ENCODE results near the gene KCNK7. TPM values are rescaled to one million over a fixed set of nuclear protein-coding genes. Genes with fewer than 3 reads are reported as not detected.

The KCNK7 gene
- total RNA-seq, 1 experiment from 2014 or later: 0.58 TPM

DNA sequence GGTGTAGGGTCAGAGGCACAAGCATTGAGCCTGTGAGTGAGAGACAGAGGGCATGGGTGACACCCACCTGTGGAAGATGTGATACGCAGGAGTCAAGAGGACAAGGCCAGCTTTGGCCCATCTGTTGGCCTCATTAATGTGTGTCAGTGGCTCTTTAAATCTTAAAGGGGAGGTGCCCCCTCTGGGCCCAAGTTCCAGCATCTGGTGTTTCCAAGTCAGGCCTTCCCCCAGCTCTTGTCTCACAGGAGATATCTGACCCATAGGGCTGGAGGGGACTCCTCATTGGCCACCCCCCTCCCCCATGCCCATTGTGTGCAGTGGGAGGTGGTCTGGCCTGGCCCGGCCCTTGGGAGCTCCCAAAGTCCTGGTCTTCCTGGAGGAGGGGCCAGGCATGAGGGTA is 8.9 kb downstream of the KCNK7 start:
- no peak for ATAC-seq
- H3K4me2 ChIP-seq (ENCODE audit: low read length): no peak overlapping the region
- no peaks in the 10 kb centered on the region for H4K20me1 ChIP-seq (ENCODE audit: low read length)
- intact Hi-C loops (cut with micrococcal nuclease): no loop called here
- H3K79me2 ChIP-seq (ENCODE audit: low read length): no peaks in the 10 kb centered on the region
- no peak overlapping the region for H3K9ac ChIP-seq (ENCODE audit: low read length)
- no peaks in the 10 kb centered on the region for H3F3A ChIP-seq (ENCODE audit: low read length, unreplicated experiment)
- no peaks in the 10 kb centered on the region for H3K27me3 ChIP-seq (ENCODE audit: low read length)
- no peak overlapping the region for H3K27ac ChIP-seq (ENCODE audit: low read length)
- H3K4me1 ChIP-seq (ENCODE audit: insufficient read depth, low read length): no peaks in the 10 kb centered on the region
- no peak overlapping the region for H3K4me3 ChIP-seq (ENCODE audit: low read length)
- no peak overlapping the region for H2AFZ ChIP-seq (ENCODE audit: low read length)
- H3K9me3 ChIP-seq (ENCODE audit: low read length): no peaks in the 10 kb centered on the region
- ChIA-PET POLR2A (ENCODE audit: unreplicated experiment) (no interaction called here), CTCF (no interaction called here)
- DNase-seq: no peak
- BruUV-seq (replicated peaks): no TSS peak
- H3K9me2 ChIP-seq (replicated peaks; ENCODE audit: low read length): no peaks in the 10 kb centered on the region
- H3K36me3 ChIP-seq (ENCODE audit: low read depth, low read length): peaks cover 7% of the 10 kb centered on the region
- TF ChIP-seq EZH2phosphoT487 (IDR thresholded peaks at IDR 0.05; ENCODE audit: borderline replicate concordance, low read length) (no peak), EZH2 (IDR thresholded peaks at IDR 0.05; ENCODE audit: low read length, unreplicated experiment) (no peak)
- TF ChIP-seq, protein P1, sequence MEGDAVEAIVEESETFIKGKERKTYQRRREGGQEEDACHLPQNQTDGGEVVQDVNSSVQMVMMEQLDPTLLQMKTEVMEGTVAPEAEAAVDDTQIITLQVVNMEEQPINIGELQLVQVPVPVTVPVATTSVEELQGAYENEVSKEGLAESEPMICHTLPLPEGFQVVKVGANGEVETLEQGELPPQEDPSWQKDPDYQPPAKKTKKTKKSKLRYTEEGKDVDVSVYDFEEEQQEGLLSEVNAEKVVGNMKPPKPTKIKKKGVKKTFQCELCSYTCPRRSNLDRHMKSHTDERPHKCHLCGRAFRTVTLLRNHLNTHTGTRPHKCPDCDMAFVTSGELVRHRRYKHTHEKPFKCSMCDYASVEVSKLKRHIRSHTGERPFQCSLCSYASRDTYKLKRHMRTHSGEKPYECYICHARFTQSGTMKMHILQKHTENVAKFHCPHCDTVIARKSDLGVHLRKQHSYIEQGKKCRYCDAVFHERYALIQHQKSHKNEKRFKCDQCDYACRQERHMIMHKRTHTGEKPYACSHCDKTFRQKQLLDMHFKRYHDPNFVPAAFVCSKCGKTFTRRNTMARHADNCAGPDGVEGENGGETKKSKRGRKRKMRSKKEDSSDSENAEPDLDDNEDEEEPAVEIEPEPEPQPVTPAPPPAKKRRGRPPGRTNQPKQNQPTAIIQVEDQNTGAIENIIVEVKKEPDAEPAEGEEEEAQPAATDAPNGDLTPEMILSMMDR (conservative IDR thresholded peaks at IDR 0.05; ENCODE audit: low read depth, low read length): no peak

GRCh38 chr11:65586247-65586630 is 9.4 kb downstream of the KCNK7 start:
- Histone ChIP-seq H4K20me1 (ENCODE audit: low read length) (no peaks in the 10 kb centered on the region), H2AFZ (ENCODE audit: low read length) (no peak overlapping the region), H3K36me3 (ENCODE audit: low read depth, low read length) (peaks cover 8% of the 10 kb centered on the region), H3K9me2 (replicated peaks; ENCODE audit: low read length) (no peaks in the 10 kb centered on the region), H3K4me3 (ENCODE audit: low read length) (no peak overlapping the region), H3K9me3 (ENCODE audit: low read length) (no peaks in the 10 kb centered on the region), H3F3A (ENCODE audit: low read length, unreplicated experiment) (no peaks in the 10 kb centered on the region), H3K27me3 (ENCODE audit: low read length) (no peaks in the 10 kb centered on the region), H3K4me1 (ENCODE audit: insufficient read depth, low read length) (no peaks in the 10 kb centered on the region), H3K27ac (ENCODE audit: low read length) (no peak overlapping the region), H3K4me2 (ENCODE audit: low read length) (no peak overlapping the region), H3K9ac (ENCODE audit: low read length) (no peak overlapping the region), H3K79me2 (ENCODE audit: low read length) (no peaks in the 10 kb centered on the region)
- no TSS peak for BruUV-seq (replicated peaks)
- ChIA-PET POLR2A (ENCODE audit: unreplicated experiment) (no interaction called here), CTCF (no interaction called here)
- DNase-seq: no peak
- intact Hi-C loops (cut with micrococcal nuclease): no loop called here
- no peak for TF ChIP-seq EZH2 (IDR thresholded peaks at IDR 0.05; ENCODE audit: low read length, unreplicated experiment)
- ATAC-seq: no peak

- CTCF ChIA-PET: no interaction called here
- Histone ChIP-seq H3K4me2 (ENCODE audit: low read length) (no peak overlapping the region), H3K27ac (ENCODE audit: low read length) (no peak overlapping the region), H3K4me3 (ENCODE audit: low read length) (no peak overlapping the region), H3K36me3 (ENCODE audit: low read depth, low read length) (peaks cover 8% of the 10 kb centered on the region), H2AFZ (ENCODE audit: low read length) (no peak overlapping the region), H3K4me1 (ENCODE audit: insufficient read depth, low read length) (no peaks in the 10 kb centered on the region), H4K20me1 (ENCODE audit: low read length) (no peaks in the 10 kb centered on the region), H3K9ac (ENCODE audit: low read length) (no peak overlapping the region), H3K79me2 (ENCODE audit: low read length) (no peaks in the 10 kb centered on the region), H3K27me3 (ENCODE audit: low read length) (no peaks in the 10 kb centered on the region), H3K9me2 (replicated peaks; ENCODE audit: low read length) (no peaks in the 10 kb centered on the region), H3F3A (ENCODE audit: low read length, unreplicated experiment) (no peaks in the 10 kb centered on the region), H3K9me3 (ENCODE audit: low read length) (no peaks in the 10 kb centered on the region)
- POLR2A ChIA-PET (ENCODE audit: unreplicated experiment): no interaction called here
- intact Hi-C loops (cut with micrococcal nuclease): no loop called here
- BruUV-seq (replicated peaks): no TSS peak
- ATAC-seq (no peak), DNase-seq (no peak)
- TF ChIP-seq EZH2phosphoT487 (IDR thresholded peaks at IDR 0.05; ENCODE audit: borderline replicate concordance, low read length) (no peak), EZH2 (IDR thresholded peaks at IDR 0.05; ENCODE audit: low read length, unreplicated experiment) (no peak)
- TF ChIP-seq, protein P1 (conservative IDR thresholded peaks at IDR 0.05; ENCODE audit: low read depth, low read length): no peak
These were observed 10.0 kb downstream of the KCNK7 start for GRCh38 chr11:65585396-65586246.
